ENCODE measurements around the gene ATP6V1G2.

The ATP6V1G2 gene

DNA sequence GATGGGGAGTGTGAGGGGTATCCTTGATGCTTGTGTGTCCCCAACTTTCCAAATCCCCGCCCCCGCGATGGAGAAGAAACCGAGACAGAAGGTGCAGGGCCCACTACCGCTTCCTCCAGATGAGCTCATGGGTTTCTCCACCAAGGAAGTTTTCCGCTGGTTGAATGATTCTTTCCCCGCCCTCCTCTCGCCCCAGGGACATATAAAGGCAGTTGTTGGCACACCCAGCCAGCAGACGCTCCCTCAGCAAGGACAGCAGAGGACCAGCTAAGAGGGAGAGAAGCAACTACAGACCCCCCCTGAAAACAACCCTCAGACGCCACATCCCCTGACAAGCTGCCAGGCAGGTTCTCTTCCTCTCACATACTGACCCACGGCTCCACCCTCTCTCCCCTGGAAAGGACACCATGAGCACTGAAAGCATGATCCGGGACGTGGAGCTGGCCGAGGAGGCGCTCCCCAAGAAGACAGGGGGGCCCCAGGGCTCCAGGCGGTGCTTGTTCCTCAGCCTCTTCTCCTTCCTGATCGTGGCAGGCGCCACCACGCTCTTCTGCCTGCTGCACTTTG is 29.0 kb upstream of the ATP6V1G2 start, which contains the start of gene TNF:
TNF (plus strand) TSS at position 231 of the 567 bp plus-strand sequence; CDS start at position 408, 177 bp downstream.
- peak; percentile 91 for DNase-seq

DNA sequence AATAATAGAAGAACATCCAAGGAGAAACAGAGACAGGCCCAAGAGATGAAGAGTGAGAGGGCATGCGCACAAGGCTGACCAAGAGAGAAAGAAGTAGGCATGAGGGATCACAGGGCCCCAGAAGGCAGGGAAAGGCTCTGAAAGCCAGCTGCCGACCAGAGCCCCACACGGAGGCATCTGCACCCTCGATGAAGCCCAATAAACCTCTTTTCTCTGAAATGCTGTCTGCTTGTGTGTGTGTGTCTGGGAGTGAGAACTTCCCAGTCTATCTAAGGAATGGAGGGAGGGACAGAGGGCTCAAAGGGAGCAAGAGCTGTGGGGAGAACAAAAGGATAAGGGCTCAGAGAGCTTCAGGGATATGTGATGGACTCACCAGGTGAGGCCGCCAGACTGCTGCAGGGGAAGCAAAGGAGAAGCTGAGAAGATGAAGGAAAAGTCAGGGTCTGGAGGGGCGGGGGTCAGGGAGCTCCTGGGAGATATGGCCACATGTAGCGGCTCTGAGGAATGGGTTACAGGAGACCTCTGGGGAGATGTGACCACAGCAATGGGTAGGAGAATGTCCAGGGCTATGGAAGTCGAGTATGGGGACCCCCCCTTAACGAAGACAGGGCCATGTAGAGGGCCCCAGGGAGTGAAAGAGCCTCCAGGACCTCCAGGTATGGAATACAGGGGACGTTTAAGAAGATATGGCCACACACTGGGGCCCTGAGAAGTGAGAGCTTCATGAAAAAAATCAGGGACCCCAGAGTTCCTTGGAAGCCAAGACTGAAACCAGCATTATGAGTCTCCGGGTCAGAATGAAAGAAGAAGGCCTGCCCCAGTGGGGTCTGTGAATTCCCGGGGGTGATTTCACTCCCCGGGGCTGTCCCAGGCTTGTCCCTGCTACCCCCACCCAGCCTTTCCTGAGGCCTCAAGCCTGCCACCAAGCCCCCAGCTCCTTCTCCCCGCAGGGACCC is 28.0 kb upstream of the ATP6V1G2 start:
- DNase-seq: no peak

DNA sequence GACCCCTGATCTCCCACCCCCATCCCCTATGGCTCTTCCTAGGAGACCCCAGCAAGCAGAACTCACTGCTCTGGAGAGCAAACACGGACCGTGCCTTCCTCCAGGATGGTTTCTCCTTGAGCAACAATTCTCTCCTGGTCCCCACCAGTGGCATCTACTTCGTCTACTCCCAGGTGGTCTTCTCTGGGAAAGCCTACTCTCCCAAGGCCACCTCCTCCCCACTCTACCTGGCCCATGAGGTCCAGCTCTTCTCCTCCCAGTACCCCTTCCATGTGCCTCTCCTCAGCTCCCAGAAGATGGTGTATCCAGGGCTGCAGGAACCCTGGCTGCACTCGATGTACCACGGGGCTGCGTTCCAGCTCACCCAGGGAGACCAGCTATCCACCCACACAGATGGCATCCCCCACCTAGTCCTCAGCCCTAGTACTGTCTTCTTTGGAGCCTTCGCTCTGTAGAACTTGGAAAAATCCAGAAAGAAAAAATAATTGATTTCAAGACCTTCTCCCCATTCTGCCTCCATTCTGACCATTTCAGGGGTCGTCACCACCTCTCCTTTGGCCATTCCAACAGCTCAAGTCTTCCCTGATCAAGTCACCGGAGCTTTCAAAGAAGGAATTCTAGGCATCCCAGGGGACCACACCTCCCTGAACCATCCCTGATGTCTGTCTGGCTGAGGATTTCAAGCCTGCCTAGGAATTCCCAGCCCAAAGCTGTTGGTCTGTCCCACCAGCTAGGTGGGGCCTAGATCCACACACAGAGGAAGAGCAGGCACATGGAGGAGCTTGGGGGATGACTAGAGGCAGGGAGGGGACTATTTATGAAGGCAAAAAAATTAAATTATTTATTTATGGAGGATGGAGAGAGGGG is 27.1 kb upstream of the ATP6V1G2 start:
- DNase-seq: no peak

DNA sequence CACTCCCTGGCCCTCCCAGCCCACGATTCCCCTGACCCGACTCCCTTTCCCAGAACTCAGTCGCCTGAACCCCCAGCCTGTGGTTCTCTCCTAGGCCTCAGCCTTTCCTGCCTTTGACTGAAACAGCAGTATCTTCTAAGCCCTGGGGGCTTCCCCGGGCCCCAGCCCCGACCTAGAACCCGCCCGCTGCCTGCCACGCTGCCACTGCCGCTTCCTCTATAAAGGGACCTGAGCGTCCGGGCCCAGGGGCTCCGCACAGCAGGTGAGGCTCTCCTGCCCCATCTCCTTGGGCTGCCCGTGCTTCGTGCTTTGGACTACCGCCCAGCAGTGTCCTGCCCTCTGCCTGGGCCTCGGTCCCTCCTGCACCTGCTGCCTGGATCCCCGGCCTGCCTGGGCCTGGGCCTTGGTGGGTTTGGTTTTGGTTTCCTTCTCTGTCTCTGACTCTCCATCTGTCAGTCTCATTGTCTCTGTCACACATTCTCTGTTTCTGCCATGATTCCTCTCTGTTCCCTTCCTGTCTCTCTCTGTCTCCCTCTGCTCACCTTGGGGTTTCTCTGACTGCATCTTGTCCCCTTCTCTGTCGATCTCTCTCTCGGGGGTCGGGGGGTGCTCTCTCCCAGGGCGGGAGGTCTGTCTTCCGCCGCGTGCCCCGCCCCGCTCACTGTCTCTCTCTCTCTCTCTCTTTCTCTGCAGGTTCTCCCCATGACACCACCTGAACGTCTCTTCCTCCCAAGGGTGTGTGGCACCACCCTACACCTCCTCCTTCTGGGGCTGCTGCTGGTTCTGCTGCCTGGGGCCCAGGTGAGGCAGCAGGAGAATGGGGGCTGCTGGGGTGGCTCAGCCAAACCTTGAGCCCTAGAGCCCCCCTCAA is 25.9 kb upstream of the ATP6V1G2 start, which contains the start of gene LTA:
LTA (plus strand) TSS at position 249 of the 871 bp plus-strand sequence; CDS start at position 703, 454 bp downstream.
- peak; percentile 85 for DNase-seq

DNA sequence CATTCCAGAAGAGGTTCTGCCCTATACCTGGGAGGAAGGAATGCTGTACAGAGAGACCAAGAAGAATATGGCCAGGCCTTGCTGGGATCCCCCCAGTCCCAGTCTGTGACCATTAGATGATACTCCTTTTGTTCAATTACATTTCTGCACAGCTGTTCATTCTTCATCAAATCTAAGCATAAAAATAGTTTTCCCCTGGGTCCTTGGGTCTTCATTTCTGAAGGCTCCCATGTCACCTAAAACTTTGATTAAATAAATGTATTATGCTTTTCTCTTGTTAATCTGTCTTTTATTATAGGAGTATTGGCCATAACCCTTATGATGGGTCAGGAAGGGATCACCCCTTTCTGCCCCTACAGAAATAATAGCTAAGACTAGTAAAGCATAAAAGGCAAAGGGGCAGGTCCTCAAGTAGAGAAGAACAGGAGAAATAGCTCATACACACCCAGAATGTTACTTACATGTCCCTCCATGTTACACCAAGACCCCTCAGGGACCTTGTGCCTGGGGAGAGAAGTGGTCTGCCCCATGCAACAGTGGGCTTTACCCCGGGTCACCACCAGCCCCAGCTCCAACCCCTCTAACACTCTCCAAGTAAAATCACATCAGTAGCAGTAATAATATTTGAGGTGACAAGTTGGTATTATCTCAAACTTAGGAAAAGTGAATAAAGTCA is 23.6 kb upstream of the ATP6V1G2 start:
- DNase-seq: no peak

DNA sequence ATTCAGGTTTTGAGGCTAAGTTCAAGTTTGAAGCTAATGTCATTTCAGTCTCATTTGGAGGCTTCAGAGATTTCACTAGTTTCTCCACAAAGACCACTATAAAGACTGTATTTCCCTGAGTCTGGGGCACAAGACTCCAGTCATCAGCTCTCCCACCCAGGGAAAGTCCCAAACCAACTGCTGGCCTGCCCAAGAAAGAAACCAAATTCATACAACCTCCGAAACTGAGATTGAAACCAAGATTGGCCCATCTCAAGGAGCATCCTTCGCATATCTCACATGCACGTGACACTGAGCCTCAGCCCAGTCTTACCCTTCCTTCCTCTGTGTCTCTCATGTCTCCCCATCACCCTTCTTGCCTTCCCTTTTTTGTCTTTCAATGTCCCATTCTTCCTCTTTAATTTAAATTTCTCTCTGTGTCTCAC is 22.1 kb upstream of the ATP6V1G2 start:
- DNase-seq: peak; percentile 82

DNA sequence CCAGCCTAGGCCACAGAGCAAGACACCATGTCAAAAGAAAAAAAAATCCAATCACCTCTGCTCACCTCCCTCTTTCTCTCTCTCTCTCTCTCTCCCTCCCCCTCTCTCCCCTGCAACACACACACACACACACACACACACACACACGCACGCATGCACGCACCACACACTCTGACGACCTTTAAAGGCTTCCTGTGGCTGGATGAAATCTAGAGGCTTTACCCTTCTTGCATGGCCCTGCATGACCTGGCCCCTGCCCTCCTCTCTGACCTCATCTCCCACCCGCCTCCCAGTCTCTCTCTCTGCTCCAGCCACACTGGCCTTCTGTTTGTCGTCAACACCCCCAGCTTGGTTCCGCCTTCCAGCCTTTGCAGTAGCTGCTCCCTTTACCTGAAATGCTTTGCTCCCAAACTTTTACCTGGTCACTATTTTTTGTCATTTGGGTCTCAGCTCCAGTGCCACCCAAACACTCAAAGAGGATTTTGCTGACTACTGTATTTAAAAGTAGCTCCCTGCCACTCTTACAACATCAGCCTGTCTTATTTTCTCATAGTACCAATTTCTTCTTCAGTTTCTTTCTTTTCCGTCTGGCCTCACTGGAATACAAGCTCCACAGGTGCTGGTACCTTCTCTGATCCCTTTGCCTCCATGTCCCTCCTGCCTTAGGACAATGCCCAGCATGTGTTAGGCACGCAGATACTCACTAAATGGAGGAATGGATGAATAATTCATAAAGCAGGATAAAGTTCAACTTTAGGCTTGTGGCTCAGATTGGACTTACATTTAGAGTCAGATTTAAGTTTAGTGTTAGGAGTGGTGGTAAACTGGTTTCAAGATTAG is 21.3 kb upstream of the ATP6V1G2 start:
- DNase-seq: peak; percentile 53

DNA sequence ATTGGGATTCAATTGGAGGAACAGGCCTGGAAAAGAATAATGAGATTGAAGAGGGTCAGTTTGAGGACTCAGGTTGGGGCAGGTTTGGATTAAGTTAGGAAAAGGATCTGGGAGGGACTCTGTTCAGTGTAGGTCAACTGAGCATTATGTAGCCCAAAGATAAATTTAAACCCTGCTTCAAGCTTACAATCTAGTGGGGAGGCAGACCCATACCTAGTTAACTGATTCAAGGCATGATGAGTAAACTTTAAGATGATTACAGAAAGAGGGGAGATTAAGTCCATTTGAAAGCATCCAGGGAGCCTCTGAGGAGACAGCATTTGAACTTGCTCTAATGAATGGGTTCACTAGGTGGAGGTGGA is 14.3 kb upstream of the ATP6V1G2 start:
- DNase-seq: no peak

DNA sequence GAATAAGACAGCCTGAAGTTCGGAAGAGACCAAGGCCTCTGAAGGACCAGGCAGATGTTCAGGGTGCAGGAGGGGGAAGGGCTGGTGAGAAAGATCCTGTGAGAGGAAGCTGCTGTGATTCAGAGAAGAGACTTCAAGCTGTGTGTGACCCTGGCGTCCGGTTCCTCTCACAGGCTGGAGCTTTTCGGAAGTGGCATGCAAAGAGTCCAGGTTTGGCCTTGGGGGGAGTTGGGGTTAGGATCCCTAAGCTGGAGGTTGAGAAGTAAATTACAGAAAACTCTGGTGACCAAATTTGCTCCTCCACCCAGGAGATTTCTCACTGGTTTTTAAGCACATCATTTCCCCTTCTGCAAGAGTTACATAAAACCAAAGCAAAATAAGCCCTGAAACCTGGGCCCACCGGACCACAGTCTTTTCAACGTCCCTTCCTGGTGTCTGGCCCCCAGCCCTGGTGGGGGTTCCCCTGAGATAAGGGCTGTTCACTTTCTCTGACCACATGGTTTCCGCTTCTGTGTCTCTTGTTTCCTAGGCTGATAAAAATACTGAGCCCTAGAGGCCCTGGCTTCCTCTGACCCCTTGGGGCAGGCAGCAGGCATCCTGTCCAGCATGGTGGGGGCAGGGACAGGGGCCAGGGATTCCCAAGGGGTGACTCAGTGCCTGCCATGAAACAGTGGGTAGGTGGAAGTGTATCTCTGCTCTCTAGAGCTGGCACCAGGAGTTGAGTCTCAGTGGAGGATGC is 13.7 kb upstream of the ATP6V1G2 start:
- peak; percentile 80 for DNase-seq

DNA sequence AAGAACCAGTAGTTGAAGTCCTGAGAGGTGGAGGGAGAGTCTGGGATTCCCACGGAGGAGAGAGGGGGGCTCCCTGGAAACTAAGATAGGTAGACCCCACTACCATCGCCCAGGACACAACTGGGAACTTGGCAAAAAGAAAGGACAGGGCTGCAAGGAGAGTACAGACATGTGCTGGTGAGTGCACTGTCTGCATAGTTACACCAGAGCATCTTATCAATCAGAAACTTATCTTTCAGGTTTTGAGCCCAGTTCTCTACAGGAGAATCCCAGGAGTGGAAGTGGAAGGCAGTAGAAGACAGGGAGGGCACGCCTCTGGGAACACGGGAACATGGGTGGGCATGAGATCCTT is 13.2 kb upstream of the ATP6V1G2 start:
- DNase-seq: no peak

DNA sequence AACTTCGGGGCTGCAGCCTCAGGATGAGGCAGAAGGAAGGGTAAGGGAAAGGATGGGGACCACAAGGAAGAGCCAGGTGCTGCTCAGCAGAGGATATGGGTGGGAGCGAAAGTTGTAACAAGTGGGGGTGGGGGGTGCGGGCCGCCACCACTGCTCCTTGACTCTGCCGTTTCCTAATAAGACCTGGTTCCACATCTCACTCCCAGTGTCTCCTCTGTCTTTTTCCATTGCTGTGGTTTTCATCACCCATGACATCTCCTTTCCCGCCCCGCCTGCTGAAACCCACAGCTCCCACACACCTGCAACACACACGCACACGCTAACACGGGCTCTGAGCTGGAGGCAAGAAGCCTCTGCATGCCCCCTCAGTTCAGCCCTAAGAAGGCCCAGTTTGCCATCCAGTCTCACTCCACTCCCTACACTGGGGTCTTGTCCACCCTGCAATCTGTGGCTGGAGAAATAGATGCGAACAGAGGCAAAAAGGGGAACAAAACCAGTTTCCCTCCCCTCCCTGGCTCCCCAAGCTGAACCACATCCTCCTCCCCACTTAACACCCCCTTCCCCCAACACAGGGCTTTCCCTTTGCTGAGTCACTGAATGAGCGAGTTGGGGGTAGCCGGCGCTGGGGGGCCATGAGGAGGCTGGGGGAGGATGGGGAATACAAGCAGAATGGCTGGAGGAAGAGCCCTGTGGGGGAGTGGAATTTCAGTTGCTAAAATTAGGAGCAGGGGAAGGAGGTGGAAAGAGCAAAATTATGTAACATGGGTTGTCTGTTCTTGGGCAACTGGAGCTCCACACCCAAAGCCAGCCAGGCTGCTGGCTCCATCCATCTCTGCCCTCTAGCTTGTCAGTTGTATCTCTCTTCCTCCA is 12.5 kb upstream of the ATP6V1G2 start:
- peak; percentile 85 for DNase-seq

DNA sequence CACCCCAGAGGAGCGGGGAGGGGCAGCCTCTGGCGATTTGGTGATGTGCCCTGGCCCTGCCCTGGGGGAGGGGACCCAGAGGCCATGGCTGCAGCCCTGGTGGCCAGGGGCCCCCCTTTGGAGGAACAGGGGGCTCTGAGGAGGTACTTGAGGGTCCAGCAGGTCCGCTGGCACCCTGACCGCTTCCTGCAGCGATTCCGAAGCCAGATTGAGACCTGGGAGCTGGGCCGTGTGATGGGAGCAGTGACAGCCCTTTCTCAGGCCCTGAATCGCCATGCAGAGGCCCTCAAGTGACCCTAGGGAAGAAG is 11.9 kb upstream of the ATP6V1G2 start:
- DNase-seq: no peak

DNA sequence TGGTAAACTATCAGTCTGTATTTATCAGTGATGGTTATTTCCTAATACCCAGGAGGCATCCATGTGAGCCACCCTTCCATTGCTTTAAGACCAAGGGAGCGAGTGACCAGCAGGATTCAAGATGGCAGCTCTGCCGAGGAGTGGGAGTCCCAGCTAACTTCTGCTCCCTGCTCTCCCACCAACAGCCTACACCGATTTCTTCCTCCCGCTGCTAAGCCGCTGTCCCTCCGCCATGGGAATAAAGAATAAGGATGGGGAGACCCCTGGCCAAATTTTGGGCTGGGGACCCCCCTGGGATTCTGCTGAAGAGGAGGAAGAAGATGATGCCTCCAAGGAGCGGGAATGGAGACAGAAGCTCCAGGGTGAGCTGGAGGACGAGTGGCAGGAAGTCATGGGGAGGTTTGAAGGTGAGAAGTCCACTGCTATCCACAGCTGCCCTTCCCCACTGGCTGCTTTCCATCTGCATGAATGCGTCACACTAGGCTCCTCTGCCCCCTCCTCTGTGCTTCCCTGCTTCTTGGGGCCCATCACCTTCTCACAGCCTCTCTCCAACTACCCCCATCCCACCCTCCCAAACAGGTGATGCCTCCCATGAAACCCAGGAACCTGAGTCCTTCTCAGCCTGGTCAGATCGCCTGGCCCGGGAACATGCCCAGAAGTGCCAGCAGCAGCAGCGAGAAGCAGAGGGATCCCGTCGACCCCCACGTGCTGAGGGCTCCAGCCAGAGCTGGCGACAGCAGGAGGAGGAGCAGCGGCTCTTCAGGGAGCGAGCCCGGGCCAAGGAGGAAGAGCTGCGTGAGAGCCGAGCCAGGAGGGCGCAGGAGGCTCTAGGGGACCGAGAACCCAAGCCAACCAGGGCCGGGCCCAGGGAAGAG is 11.3 kb upstream of the ATP6V1G2 start:
- no peak for DNase-seq

DNA sequence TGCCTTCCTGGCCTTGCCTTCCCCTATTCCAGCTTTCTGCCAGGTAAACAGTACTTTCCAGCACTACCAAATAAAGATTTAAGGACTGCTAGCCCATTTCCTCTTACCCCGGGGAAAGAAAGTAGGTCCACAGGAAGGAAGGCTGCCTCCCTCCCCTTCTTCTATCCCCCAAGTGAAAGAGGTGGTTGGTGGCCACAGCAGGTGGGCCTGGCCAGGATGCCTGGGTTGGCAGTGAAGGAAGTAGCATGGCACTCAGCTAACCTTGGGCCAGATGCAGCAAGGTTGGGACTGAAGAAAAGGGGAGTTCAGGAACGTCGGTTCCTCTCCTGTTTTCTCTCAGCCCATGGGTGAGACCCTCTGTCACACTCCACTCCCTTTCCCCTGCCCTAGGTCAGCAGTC is 9.9 kb upstream of the ATP6V1G2 start:
- DNase-seq: no peak

DNA sequence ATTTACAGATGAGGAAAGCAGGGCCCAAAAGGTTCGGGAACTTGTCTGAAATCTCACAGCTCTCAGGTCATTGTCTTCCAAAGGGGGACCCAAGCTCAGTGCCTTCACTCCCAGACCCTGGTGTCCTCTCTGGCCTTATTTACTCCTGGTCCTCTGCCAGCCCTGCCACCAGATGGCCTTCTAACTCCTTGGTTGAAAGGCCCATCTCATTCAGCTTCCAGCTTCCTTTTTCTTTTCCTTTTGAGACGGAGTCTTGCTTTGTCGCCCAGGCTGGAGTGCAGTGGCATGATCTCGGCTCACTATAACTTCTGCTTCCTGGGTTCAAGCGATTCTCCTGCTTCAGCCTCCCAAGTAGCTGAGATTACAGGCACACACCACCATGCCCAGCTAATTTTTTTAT is 5.0 kb upstream of the ATP6V1G2 start:
- peak; percentile 78 for DNase-seq

DNA sequence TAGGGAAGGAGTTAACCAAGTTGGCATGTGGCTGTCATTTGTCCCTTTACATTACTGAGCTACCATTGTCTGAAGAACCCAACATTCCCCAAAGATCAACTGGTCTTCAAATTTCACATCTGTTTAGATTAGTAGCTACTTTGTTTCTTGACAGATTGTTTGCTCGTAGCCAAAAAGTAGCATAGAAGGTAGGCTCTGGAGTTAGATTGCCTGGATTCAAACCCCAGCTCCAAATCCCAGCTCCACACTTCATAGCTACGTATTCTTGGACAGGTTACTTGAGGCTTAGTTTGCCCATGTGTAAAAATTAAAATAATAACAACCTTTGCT is 2.1 kb upstream of the ATP6V1G2 start:
- no peak for DNase-seq

DNA sequence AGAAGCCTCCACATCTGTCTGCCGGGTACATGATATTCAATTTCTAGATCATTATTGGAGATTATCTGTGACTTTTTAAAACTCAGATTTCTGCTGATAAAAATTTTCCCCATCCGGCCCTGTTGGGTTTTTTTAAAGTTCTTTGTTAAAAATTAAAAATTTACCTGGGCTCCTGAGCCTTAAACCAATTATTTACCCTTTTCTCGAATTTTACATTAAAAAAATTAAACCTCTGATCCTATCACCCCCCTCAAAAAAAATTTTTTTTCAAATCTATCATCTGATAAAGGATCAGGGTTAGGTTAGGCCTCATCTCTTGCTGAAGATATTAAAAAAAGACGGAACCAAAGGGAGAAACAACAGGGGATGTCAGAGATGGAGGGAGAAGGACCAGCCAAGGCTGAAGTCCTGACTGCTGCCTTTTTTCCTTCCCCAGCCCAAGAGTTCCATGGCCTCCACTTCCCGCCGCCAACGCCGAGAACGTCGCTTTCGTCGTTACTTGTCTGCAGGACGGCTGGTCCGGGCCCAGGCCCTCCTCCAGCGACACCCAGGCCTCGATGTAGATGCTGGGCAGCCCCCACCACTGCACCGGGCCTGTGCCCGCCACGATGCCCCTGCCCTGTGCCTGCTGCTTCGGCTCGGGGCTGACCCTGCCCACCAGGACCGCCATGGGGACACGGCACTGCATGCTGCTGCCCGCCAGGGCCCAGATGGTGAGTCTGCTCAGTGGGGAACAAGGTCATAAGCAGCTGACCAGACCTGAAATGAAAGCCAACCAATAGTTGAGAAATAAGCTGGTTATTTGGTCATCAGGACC is 1.5 kb upstream of the ATP6V1G2 start:
- no peak for DNase-seq

All from CD4-positive, alpha-beta T cell treated with Interleukin-15 for 1 hour (primary cell).